Suprapubic skin (tissue), 4 donors: ENCODE results near the gene PGM5. TPM values are rescaled to one million over a fixed set of nuclear protein-coding genes. Genes with fewer than 3 reads are reported as not detected.

ENCODE experiments used
- DNase-seq, 2 donors: peaks; one replicate each; pipeline ENCODE4 v3.0.0-alpha.2; 2019; ENCODE audit warnings: low spot score in 2 of 2
- H3K27ac ChIP-seq: fragments of 200-600 bp; sonication (generic); one replicate; pipeline ENCODE4 v1.5.1; 2019
- H3K27me3 ChIP-seq: fragments of 200-600 bp; sonication (generic); one replicate; pipeline ENCODE4 v1.5.1; 2019
- H3K36me3 ChIP-seq: fragments of 200-600 bp; sonication (generic); one replicate; pipeline ENCODE4 v1.5.1; 2019
- H3K4me1 ChIP-seq: fragments of 200-600 bp; sonication (generic); one replicate; pipeline ENCODE4 v1.5.1; 2019
- H3K4me3 ChIP-seq: fragments of 200-600 bp; sonication (generic); one replicate; pipeline ENCODE4 v1.5.1; 2019; ENCODE audit warnings: mild to moderate bottlenecking
- H3K9me3 ChIP-seq: fragments of 200-600 bp; sonication (generic); one replicate; pipeline ENCODE4 v1.5.1; 2019
- EP300 ChIP-seq: sonication (generic); formaldehyde crosslinking; IDR thresholded peaks from one replicate; pipeline ENCODE4 v1.6.1; 2017; ENCODE audit warnings: antibody characterized with exemption
- POLR2A ChIP-seq, 2 donors: fragments of 450-650 bp; IDR thresholded peaks; one replicate each; pipeline ENCODE4 v1.6.1; 2017; ENCODE audit warnings: antibody characterized with exemption in 2 of 2, mild to moderate bottlenecking in 2 of 2, moderate library complexity in 2 of 2
- POLR2AphosphoS5 ChIP-seq, 3 donors: sonication (generic); formaldehyde crosslinking; IDR thresholded peaks; one replicate each; pipeline ENCODE4 v1.6.1; 2017; ENCODE audit warnings: antibody characterized with exemption in 3 of 3
- WGBS: methylation state at CpG from one replicate; pipeline ENCODE4 v1.1.5; 2018; 5-methylcytosine and 5-hydroxymethylcytosine counted together
- total RNA-seq, 4 donors: library from RNA; depleted of rRNA; stranded (reverse); fragments of >200 nt; gene quantifications; one replicate each; pipeline ENCODE4 v1.1.0, GENCODE V29; 2016
- TF ChIP-seq, protein P1 (sequence below), 2 donors: fragments of 200-600 bp in 1 of 2; fragments of 450-650 bp in 1 of 2; sonication (generic) in 1 of 2; IDR thresholded peaks; one replicate each; pipeline ENCODE4 v1.5.1; 2016 to 2019; ENCODE audit warnings: antibody characterized with exemption in 2 of 2, mild to moderate bottlenecking in 1 of 2, moderate library complexity in 1 of 2

The PGM5 gene
- total RNA-seq, 4 donors from 2014 or later = 5.1 to 10.6 (median 6.1) TPM

DNA sequence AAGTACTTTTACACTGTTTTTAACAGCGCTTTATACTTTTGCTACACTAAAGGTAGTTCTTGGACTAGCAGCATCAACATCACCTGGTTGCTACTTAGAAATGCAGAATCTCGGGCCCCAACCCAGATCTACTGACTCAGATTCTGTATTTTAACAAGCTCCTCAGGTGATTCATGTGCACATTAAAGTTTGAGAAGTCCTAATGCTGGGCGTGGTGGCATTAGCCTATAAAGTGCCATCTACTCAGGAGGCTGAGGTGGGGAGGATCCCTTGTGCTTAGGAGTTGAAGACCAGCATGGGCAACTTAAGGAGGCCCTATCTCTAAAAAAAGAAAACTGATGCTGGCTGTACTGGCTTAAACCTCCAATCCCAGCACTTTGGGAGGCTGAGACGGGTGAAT lies 157.6 kb downstream of the PGM5 start:
- no peak overlapping the region for H3K27ac ChIP-seq
- TF ChIP-seq POLR2A (IDR thresholded peaks at IDR 0.05) = no peak
- TF ChIP-seq EP300 = no peak
- TF ChIP-seq POLR2AphosphoS5 (IDR thresholded peaks at IDR 0.05) = no peak
- no peaks in the 10 kb centered on the region for H3K4me1 ChIP-seq
- no peaks in the 10 kb centered on the region for H3K9me3 ChIP-seq
- no peak overlapping the region for H3K4me3 ChIP-seq
- WGBS = 84% methylated on average over 4 of the region's 4 CpGs
- DNase-seq = no peak
- no peaks in the 10 kb centered on the region for H3K36me3 ChIP-seq
- no peaks in the 10 kb centered on the region for H3K27me3 ChIP-seq

GRCh38 chr9:68515326-68516017 lies 159.1 kb downstream of the PGM5 start:
- 78% methylated on average over 4 of the region's 4 CpGs for WGBS
- Histone ChIP-seq H3K27me3 (no peaks in the 10 kb centered on the region), H3K9me3 (no peaks in the 10 kb centered on the region), H3K4me3 (no peak overlapping the region), H3K4me1 (no peaks in the 10 kb centered on the region), H3K27ac (no peak overlapping the region), H3K36me3 (no peaks in the 10 kb centered on the region)
- TF ChIP-seq EP300 = peak; percentile 91
- TF ChIP-seq POLR2AphosphoS5 (IDR thresholded peaks at IDR 0.05) = no peak
- DNase-seq = no peak

GRCh38 chr9:68522131-68522530 lies 165.7 kb downstream of the PGM5 start:
- TF ChIP-seq, protein P1, sequence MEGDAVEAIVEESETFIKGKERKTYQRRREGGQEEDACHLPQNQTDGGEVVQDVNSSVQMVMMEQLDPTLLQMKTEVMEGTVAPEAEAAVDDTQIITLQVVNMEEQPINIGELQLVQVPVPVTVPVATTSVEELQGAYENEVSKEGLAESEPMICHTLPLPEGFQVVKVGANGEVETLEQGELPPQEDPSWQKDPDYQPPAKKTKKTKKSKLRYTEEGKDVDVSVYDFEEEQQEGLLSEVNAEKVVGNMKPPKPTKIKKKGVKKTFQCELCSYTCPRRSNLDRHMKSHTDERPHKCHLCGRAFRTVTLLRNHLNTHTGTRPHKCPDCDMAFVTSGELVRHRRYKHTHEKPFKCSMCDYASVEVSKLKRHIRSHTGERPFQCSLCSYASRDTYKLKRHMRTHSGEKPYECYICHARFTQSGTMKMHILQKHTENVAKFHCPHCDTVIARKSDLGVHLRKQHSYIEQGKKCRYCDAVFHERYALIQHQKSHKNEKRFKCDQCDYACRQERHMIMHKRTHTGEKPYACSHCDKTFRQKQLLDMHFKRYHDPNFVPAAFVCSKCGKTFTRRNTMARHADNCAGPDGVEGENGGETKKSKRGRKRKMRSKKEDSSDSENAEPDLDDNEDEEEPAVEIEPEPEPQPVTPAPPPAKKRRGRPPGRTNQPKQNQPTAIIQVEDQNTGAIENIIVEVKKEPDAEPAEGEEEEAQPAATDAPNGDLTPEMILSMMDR (IDR thresholded peaks at IDR 0.05) = no peak
- TF ChIP-seq POLR2AphosphoS5 (IDR thresholded peaks at IDR 0.05) = no peak
- no peak for TF ChIP-seq EP300
- TF ChIP-seq POLR2A (IDR thresholded peaks at IDR 0.05) = no peak
- Histone ChIP-seq H3K27ac (no peak overlapping the region), H3K36me3 (no peaks in the 10 kb centered on the region), H3K27me3 (no peaks in the 10 kb centered on the region), H3K4me1 (peaks cover 3% of the 10 kb centered on the region), H3K4me3 (no peak overlapping the region), H3K9me3 (no peaks in the 10 kb centered on the region)
- DNase-seq = no peak
- WGBS = 63% methylated on average over 4 of the region's 4 CpGs

GRCh38 chr9:68522954-68523353 lies 166.5 kb downstream of the PGM5 start:
- Histone ChIP-seq H3K4me1 (peaks cover 3% of the 10 kb centered on the region), H3K27ac (no peak overlapping the region), H3K4me3 (no peak overlapping the region), H3K9me3 (no peaks in the 10 kb centered on the region), H3K36me3 (no peaks in the 10 kb centered on the region), H3K27me3 (no peaks in the 10 kb centered on the region)
- 76% methylated on average over 3 of the region's 3 CpGs for WGBS
- DNase-seq = no peak
- no peak for TF ChIP-seq POLR2A (IDR thresholded peaks at IDR 0.05)
- TF ChIP-seq, protein P1 (IDR thresholded peaks at IDR 0.05) = no peak
- no peak for TF ChIP-seq POLR2AphosphoS5 (IDR thresholded peaks at IDR 0.05)
- TF ChIP-seq EP300 = no peak

- no peaks in the 10 kb centered on the region for H3K27me3 ChIP-seq
- no peaks in the 10 kb centered on the region for H3K9me3 ChIP-seq
- H3K4me1 ChIP-seq = peaks cover 3% of the 10 kb centered on the region
- no peak for TF ChIP-seq POLR2A (IDR thresholded peaks at IDR 0.05)
- TF ChIP-seq, protein P1 (IDR thresholded peaks at IDR 0.05) = no peak
- TF ChIP-seq POLR2AphosphoS5 (IDR thresholded peaks at IDR 0.05) = no peak
- no peak for TF ChIP-seq EP300
- no peak overlapping the region for H3K27ac ChIP-seq
- no peak overlapping the region for H3K4me3 ChIP-seq
- WGBS = 46% methylated on average over 4 of the region's 4 CpGs
- no peak for DNase-seq
- H3K36me3 ChIP-seq = no peaks in the 10 kb centered on the region
These were observed 167.0 kb downstream of the PGM5 start for GRCh38 chr9:68523367-68523936.

DNA sequence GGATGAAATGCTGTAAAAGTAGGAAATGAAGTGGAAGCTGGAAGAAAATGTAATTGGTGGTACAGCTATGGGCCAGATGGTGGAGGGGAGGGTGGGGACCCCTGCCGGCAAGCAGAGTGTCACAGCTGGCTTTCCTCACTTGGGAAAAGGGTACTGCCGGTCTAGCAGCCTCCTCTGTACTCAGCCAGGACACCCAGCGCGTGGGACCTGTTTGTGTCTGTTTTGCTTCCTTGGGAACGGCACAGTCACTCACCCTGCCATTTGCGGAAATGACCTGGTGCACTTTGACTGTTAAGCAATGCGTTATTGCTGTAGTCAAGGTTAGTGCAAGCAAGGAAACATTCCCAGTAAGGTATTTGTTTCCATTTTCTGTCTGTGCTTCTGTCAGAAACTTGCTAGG lies 174.2 kb downstream of the PGM5 start:
- 35% methylated on average over 7 of the region's 7 CpGs for WGBS
- no peak overlapping the region for H3K4me3 ChIP-seq

More for the DNA sequence above, 174.2 kb downstream of the PGM5 start:
- peak in 1 of 2 donors; percentile 79 for DNase-seq
- no peaks in the 10 kb centered on the region for H3K36me3 ChIP-seq
- H3K9me3 ChIP-seq = no peaks in the 10 kb centered on the region
- no peaks in the 10 kb centered on the region for H3K4me1 ChIP-seq
- no peak overlapping the region for H3K27ac ChIP-seq
- no peaks in the 10 kb centered on the region for H3K27me3 ChIP-seq
- TF ChIP-seq, protein P1 (IDR thresholded peaks at IDR 0.05) = no peak
- TF ChIP-seq EP300 = peak; percentile 92
